Limb (tissue), 2 donors: ENCODE results near the gene MS4A7.
"Not testable (repeated sequence)": the region's sequence is repeated elsewhere in the genome, so short reads cannot be mapped to it uniquely, and the experiment has no call there.

Experiments
- DNase-seq, 2 donors: peaks; one replicate each; pipeline ENCODE4 v3.0.0-alpha.2; 2016; ENCODE audit errors: extremely low spot score in 2 of 2

MS4A7 gene

GRCh38 chr11:60378354-60378753 is at the start of gene MS4A7:
TSS of gene MS4A7 (plus strand) at chr11:60378532. CDS start at chr11:60383142, 4,610 bp downstream.
- no peak for DNase-seq

- DNase-seq = no peak
Measured at GRCh38 chr11:60332846-60333245, 45.5 kb upstream of the MS4A7 start.

GRCh38 chr11:60334005-60334620 is 44.2 kb upstream of the MS4A7 start:
- peak in 1 of 2 donors; percentile 66 for DNase-seq

- DNase-seq = no peak
Measured at GRCh38 chr11:60336767-60337391, 41.5 kb upstream of the MS4A7 start.

GRCh38 chr11:60338053-60338452 is 40.3 kb upstream of the MS4A7 start:
- DNase-seq = no peak

- no peak for DNase-seq
Measured at GRCh38 chr11:60339356-60339755, 39.0 kb upstream of the MS4A7 start.

GRCh38 chr11:60343094-60343704 is 35.1 kb upstream of the MS4A7 start:
- no peak for DNase-seq

GRCh38 chr11:60344146-60344545 is 34.2 kb upstream of the MS4A7 start:
- DNase-seq = no peak

- no peak for DNase-seq
Measured at GRCh38 chr11:60345489-60345888, 32.8 kb upstream of the MS4A7 start.

GRCh38 chr11:60347084-60347797 is 31.1 kb upstream of the MS4A7 start:
- DNase-seq = no peak

GRCh38 chr11:60348116-60348515 is 30.2 kb upstream of the MS4A7 start:
- no peak for DNase-seq

- DNase-seq = no peak
Measured at GRCh38 chr11:60349990-60350389, 28.3 kb upstream of the MS4A7 start.

- DNase-seq = no peak
Measured at GRCh38 chr11:60357771-60358170, 20.6 kb upstream of the MS4A7 start.

- no peak for DNase-seq
Measured at GRCh38 chr11:60360621-60361020, 17.7 kb upstream of the MS4A7 start.

GRCh38 chr11:60362241-60362640 is 16.1 kb upstream of the MS4A7 start:
- no peak for DNase-seq

GRCh38 chr11:60363542-60364470 is 14.5 kb upstream of the MS4A7 start:
- peak; percentile 61 to 66 for DNase-seq

- DNase-seq = not testable (repeated sequence)
Measured at GRCh38 chr11:60366262-60366904, 11.9 kb upstream of the MS4A7 start.

GRCh38 chr11:60367009-60367408 is 11.3 kb upstream of the MS4A7 start:
- no peak for DNase-seq

- DNase-seq = no peak
Measured at GRCh38 chr11:60367896-60368295, 10.4 kb upstream of the MS4A7 start.

- no peak for DNase-seq
Measured at GRCh38 chr11:60370252-60370810, 8.0 kb upstream of the MS4A7 start.
